ENCODE data around the gene HSPE1. TPM values are rescaled to one million over a fixed set of nuclear protein-coding genes. Genes with fewer than 3 reads are reported as not detected.

HSPE1 gene
- total RNA-seq, 1 experiment from 2014 or later = 135 TPM

DNA sequence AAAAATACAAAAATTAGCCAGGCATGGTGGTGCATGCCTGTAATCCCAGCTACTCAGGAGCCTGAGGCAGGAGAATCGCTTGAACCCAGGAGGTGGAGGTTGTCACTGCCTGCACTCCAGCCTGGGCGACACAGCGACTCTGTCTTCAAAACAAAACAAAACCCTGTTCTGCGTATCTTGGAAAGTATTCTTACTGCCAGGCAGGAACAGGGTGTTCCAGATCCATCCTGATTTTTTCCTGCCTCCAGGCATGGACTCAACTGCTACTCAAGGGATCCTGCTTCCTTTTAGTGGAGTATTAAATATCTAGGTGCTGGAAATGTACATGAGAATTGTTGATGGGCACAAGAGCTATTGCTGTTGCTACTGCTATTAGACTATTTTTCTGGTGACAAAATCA, 12.8 kb upstream of the HSPE1 start:
- DNase-seq = no peak
- Histone ChIP-seq H3K36me3 (peaks cover 76% of the 10 kb centered on the region), H3K9me3 (peaks cover 7% of the 10 kb centered on the region), H3K27me3 (no peaks in the 10 kb centered on the region), H3K4me3 (no peak overlapping the region)

DNA sequence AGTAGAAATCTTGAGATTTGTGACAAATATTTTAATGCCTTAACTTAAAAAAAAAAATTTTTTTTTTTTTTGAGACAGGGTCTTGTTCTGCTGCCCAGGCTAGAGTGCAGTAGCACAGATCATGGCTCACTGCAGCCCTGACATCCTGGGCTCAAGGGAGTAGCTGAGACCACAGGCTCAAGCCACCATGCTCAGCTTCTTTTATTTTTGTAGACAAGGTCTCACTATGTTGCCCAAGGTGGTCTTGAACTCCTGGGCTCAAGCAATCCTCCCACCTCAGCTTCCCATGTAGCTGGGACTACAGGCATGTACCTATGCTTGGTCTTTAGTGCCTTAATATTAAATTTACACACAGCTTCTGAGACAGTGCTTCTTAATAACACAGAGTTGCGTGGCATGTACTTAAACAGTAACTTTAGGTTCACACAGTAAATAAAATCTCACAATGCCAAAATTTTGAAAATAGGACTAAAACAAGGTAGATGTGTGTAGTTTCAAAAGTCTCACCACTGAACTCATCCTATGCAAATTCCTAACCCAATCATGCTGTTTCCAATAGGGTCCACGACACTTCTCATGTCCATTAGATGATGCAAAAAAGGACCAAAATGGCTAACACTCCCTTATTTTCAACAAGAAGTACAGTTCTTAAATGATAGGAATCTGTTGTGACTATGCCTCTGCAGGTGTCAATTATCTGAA, 4.6 kb upstream of the HSPE1 start:
- H3K4me3 ChIP-seq = peak overlapping the region; percentile 79
- DNase-seq = no peak
- H3K36me3 ChIP-seq = peaks cover 90% of the 10 kb centered on the region
- no peaks in the 10 kb centered on the region for H3K27me3 ChIP-seq
- no peaks in the 10 kb centered on the region for H3K9me3 ChIP-seq

DNA sequence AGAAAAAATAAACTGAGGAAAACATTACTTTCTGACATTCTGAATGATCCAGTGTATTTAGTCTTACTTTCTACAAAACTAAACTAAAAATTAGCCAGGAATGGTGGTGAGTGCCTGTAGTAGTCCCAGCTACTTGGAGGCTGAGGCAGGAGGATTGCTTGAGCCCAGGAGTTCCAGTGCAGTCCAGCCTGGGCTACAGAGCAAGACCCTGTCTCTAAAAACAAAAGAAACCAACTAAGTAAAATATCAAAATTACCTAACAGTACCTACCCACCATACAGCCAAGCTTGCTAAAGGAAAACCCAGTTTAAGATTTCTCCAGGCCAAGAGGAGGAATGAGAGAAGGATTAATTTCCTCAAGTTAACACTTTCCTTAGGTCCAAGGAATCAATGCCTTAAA, 3.5 kb upstream of the HSPE1 start:
- H3K9me3 ChIP-seq = no peaks in the 10 kb centered on the region
- DNase-seq = no peak
- peaks cover 90% of the 10 kb centered on the region for H3K36me3 ChIP-seq
- no peaks in the 10 kb centered on the region for H3K27me3 ChIP-seq
- H3K4me3 ChIP-seq = peak overlapping the region; percentile 79

DNA sequence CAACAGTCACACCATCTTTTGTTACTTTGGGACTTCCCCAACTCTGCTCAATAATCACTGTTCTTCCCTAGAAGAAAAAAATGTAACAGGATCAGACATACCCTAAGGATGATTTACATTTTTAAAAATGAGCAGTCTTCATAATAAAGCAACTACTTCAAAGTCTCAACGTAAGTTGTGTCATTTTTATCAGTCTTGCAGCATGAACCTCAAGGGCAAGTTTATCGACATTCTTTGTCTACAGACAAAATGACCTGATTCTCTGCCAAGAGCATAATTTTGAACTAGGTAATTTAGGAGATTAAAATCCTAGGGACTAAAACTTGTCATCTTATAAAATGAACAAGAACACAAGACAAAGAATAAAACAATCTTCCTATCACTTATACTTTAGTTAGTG, 2.9 kb upstream of the HSPE1 start:
- Histone ChIP-seq H3K36me3 (peaks cover 90% of the 10 kb centered on the region), H3K9me3 (no peaks in the 10 kb centered on the region), H3K27me3 (no peaks in the 10 kb centered on the region), H3K4me3 (peak overlapping the region; percentile 79)
- no peak for DNase-seq

DNA sequence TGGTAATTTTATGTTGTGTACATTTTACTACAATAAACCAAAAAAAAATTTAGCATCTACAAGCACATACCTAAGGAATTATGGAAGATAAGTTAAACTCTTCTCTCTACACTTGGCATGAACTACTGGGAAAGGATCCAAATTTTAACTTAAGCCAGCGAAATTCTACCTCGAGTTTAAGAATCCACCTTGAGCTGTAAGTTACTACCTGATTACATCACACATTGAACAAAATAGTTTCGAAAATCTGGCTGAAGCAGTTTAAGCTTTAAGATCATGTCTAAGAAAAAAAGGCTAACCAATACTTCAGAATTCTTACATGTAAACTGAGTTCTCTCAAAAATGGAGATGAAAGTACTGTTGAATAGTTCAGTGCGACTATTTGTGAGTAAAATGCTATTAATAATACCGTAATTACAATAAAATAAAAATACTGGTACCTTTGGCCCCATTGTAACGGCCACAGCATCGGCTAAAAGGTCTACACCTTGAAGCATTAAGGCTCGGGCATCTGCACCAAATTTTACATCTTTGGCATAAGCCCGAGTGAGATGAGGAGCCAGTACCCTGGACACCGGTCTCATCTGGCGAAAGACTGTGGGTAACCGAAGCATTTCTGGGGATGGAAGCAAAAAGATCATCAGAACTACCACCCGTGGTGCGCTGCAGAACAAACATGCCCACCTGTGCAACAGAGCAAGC, 1.8 kb upstream of the HSPE1 start:
- Histone ChIP-seq H3K27me3 (no peaks in the 10 kb centered on the region), H3K36me3 (peaks cover 90% of the 10 kb centered on the region), H3K9me3 (no peaks in the 10 kb centered on the region), H3K4me3 (peak overlapping the region; percentile 79)
- DNase-seq = no peak

DNA sequence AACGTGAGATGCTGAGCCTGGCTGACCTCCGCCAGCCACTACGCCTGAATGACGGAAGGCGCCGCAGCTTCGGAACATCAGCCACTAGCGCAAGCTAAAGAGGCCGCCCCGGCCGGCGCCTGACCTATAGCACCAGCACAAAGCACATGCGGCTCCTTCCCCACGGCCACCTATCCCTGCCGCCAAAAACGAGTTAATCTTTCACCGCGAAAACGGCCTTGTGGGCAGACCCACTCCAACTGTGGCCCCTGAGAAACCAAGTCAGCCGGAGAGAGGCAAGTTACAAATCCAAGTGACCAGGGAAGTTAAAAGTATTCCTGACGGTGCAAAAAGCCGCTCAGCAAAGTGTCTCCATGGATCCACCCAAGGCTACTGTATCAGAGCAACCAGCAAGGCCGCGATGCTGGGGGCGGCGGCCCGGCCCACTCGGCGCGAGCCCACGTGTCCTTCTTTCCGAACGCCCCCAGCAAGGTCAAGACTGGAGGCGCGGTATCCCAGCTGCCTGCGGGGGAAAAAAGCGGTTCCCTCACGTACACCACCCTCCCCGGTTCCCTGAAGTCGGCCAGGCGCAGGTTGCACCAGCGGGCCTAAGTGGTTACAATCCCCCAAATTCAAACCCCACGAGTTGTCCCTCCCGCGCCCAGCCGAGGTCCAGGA, 1.1 kb upstream of the HSPE1 start:
- H3K36me3 ChIP-seq = peaks cover 89% of the 10 kb centered on the region
- DNase-seq = peak; percentile 62
- no peaks in the 10 kb centered on the region for H3K9me3 ChIP-seq
- no peaks in the 10 kb centered on the region for H3K27me3 ChIP-seq
- H3K4me3 ChIP-seq = peak overlapping the region; percentile 79

DNA sequence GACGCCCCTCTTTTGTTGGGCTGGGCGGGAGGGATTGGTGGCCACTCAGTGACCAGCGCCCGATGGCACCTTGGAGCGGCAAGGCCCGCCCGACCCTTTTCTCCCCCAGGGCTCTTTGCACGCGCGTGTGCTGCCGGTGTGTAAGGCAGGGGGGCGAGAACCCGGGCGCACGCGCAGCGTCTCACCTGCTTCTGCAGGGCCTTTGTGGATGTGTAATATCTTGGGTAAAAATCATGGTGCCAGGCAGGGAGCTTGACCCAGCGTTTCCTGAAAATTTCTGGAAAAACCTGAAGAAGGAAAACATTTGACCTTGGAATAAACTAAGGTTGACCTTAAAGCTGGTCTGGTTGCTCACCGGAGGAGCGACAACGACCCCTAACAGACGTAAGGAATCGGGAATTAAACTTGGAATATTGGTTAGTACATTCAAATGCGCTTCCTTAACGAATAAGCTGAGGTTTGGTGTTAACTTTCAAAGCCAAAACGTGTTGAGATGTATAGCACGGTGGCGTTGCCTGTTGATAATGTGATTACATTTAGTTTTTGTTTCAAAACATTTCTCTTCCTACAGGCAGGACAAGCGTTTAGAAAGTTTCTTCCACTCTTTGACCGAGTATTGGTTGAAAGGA, 438 bp downstream of the HSPE1 start:
- Histone ChIP-seq H3K27me3 (no peaks in the 10 kb centered on the region), H3K36me3 (peaks cover 87% of the 10 kb centered on the region), H3K4me3 (peak overlapping the region; percentile 79), H3K9me3 (no peaks in the 10 kb centered on the region)
- DNase-seq = no peak

DNA sequence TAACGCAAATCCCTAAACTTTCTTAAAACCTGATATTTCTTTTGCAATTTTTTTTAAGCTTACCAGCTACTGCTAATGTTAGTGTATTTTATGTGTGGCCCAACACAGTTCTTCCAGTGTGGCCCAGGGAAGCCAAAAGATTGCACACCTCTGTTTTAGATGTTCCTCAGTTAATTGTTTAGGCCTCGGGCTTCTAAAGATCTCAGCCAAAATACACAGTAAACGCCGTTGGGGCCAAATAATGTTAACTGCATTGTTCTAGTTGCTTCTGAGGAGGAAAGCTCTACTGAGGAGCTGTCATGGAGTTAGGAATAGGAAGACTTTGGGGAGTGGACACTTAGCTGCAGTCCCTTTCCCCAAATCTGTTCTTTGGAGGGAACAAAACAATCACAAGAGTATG, 2.0 kb downstream of the HSPE1 start:
- H3K4me3 ChIP-seq = peak overlapping the region; percentile 79
- no peaks in the 10 kb centered on the region for H3K9me3 ChIP-seq

DNA sequence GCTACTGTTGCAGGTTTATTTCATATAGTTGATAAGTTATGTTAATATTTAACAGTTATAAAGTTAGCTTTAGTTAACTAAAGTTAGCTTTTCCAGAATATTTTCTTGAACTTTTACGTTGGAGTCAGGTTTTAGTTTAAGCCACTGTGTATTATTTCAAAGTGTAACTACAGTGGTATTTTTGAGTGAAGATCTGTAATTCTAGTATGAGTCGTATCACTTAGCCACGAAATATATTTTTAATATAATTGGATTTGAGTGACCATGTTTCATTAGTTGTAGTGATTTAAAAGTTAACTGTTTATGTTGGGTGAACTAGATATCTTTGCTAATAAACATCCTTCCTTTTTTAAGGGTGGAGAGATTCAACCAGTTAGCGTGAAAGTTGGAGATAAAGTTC, 2.5 kb downstream of the HSPE1 start:
- Histone ChIP-seq H3K27me3 (no peaks in the 10 kb centered on the region), H3K36me3 (peaks cover 78% of the 10 kb centered on the region), H3K4me3 (peak overlapping the region; percentile 79), H3K9me3 (no peaks in the 10 kb centered on the region)
- no peak for DNase-seq

More for the DNA sequence above, 2.0 kb downstream of the HSPE1 start:
- H3K36me3 ChIP-seq = peaks cover 82% of the 10 kb centered on the region
- no peaks in the 10 kb centered on the region for H3K27me3 ChIP-seq
- DNase-seq = no peak

DNA sequence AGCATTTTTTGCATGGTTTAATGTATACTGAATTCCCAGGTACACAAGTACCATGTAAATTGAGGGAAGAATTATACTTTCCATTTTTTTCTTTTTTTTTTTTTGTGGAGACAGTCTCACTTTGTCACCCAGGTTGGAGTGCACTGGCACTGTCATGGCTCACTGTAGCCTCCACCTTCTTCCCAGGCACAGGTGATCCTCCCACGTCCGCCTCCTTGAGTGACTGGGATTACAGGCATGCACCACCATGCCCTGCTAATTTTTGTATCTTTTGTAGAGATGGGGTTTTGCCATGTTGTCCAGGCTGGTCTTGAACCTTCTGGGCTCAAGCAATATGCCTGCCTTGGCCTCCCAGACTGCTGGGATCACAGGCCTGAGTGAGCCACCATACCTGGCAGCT, 3.8 kb downstream of the HSPE1 start:
- Histone ChIP-seq H3K27me3 (no peaks in the 10 kb centered on the region), H3K4me3 (no peak overlapping the region)
- DNase-seq = no peak

DNA sequence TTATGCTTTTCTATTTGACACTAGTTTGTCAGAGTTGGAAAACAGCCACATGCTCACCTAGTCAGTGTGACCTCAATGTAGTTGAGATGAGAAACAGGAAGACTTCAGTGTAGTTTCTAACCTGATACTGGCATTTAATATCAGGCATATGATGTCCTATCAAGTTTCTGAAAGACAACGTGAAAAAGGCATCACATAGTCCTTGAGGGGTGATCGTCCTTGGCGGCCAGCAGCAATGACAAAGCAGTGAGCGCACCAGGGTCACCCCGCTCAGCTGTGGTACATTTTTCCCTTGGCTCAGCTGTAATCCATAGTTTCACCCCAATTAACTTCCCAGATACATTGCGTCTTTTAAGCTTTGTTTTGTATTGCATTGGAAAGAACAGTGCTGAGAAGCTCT, 4.3 kb downstream of the HSPE1 start:
- H3K27me3 ChIP-seq = no peaks in the 10 kb centered on the region
- H3K4me3 ChIP-seq = no peak overlapping the region
- no peak for DNase-seq
- peaks cover 59% of the 10 kb centered on the region for H3K36me3 ChIP-seq
- no peaks in the 10 kb centered on the region for H3K9me3 ChIP-seq

More for the DNA sequence above, 3.8 kb downstream of the HSPE1 start:
- Histone ChIP-seq H3K9me3 (no peaks in the 10 kb centered on the region), H3K36me3 (peaks cover 65% of the 10 kb centered on the region)

DNA sequence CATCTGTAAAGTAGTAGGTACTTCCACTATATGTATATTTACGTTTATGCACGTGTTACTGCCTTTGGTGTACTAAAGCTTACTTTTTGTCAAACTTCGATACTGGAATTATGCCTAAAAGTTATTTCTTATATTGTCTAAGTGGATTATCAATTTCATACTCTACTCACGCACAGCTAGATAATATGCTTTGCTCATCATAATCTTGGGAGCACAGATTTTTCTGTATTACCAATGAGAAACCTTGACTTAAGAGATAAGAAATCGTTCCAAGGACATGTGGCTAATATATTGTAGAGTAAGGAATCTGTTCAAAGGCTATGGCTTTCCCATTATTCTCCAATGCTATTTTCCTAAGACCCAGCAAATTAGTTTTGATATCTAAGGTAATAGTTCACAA, 6.5 kb downstream of the HSPE1 start:
- Histone ChIP-seq H3K27me3 (no peaks in the 10 kb centered on the region), H3K9me3 (no peaks in the 10 kb centered on the region), H3K36me3 (peaks cover 50% of the 10 kb centered on the region), H3K4me3 (no peak overlapping the region)
- no peak for DNase-seq

DNA sequence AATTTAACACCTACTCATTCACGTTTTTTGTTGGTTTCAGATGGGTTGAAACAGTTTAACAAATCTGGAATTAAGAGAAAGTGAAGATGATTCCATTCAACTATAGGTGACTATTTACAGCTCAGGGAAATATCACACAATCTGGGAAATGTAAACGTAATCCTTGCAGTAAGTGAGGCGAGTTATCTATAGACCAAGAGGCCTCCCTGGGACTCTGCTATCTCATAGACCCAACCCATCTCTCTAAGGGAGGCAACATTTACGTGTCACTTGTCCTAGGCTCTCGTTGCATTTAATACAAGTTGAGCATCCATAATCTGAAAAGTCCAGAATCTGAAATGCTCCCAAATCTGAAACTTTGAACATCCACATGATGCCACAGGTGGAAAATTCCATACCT, 13.7 kb downstream of the HSPE1 start:
- H3K9me3 ChIP-seq = no peaks in the 10 kb centered on the region
- H3K27me3 ChIP-seq = no peaks in the 10 kb centered on the region
- H3K36me3 ChIP-seq = peaks cover 15% of the 10 kb centered on the region
- no peak overlapping the region for H3K4me3 ChIP-seq
- no peak for DNase-seq

DNA sequence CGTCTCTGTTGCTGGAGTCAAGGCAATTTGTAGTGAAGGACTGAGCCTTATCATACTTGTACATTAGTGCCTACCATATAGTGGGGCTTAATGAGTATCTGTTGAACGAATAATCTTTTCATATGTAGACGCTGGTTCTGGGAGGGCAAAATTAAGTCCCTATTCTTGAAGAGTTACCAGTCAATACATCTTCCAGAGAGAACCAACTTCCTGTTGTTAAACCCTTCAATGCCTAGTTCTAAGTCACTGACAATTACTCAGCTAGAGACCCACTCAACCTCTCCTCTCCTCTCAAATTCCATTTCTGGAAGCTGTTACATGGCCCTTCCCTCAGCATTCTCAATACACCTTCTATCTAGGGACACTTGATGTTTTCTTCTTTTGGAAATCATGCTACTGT, 14.6 kb downstream of the HSPE1 start:
- H3K9me3 ChIP-seq = no peaks in the 10 kb centered on the region
- H3K4me3 ChIP-seq = peak overlapping the region; percentile 98
- no peak for DNase-seq
- peaks cover 23% of the 10 kb centered on the region for H3K36me3 ChIP-seq
- no peaks in the 10 kb centered on the region for H3K27me3 ChIP-seq

DNA sequence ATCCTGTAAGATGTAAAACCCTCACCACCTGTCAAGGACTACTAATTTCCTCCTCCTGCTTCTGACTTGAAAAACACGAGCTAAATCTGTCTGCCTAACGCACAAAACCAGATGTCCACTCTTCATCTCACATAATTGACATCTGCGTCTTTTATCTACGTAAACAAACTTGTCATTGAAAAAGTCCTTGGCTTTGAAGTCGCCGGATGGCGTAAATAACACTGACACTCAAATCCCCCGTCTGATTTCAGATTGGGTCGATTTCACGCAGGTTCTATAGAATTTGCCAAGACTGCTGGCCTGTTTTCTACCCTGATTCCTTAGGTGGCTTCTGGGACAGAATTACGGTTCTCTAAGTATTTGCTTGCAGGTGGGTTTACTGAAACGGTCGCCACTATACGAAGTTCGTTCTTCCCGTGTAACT, 15.1 kb downstream of the HSPE1 start:
- peaks cover 24% of the 10 kb centered on the region for H3K36me3 ChIP-seq
- H3K4me3 ChIP-seq = peak overlapping the region; percentile 98
- no peaks in the 10 kb centered on the region for H3K9me3 ChIP-seq
- H3K27me3 ChIP-seq = no peaks in the 10 kb centered on the region
- no peak for DNase-seq

DNA sequence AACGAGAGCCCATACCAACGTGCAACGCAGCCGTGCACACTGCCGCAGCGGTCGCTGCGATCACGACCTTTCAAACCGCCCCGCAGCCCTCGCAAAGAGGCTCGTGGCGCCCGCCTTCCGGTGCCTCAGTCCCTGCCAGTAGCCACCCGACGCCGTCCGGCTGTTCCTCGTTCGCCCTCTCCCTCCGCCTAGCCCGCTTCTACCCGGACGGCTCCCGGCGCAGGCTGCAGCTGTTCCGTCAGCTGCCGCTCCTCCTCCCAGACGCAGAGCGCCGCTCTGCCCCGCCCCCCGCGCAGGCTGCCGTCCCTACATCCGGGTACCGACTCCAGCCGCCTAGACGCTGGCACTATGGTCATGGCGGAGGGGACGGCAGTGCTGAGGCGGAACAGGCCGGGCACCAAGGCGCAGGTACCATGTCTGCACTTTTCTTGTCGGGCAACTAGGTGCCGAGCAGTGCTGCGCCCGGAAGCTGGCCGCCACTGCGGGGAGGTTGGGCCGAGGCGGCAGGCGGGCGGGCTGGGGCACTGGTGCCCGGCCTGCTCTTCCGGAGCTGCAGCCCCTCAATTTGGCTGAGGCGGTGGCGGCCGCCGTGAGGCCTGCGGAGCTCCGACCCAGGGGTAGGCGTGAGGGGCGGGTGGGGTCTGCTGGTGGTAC, 15.7 kb downstream of the HSPE1 start, which contains the start of gene MOB4:
Gene MOB4 (plus strand): TSS at position 328 of the 654 bp plus-strand sequence. CDS start 21 bp downstream, at position 349.
- Histone ChIP-seq H3K4me3 (peak within 1 kb of the TSS; percentile 98), H3K9me3 (no peaks in the 10 kb centered on the region), H3K36me3 (peaks cover 28% of the 10 kb centered on the region), H3K27me3 (no peaks in the 10 kb centered on the region)
- peak; percentile 93 for DNase-seq

DNA sequence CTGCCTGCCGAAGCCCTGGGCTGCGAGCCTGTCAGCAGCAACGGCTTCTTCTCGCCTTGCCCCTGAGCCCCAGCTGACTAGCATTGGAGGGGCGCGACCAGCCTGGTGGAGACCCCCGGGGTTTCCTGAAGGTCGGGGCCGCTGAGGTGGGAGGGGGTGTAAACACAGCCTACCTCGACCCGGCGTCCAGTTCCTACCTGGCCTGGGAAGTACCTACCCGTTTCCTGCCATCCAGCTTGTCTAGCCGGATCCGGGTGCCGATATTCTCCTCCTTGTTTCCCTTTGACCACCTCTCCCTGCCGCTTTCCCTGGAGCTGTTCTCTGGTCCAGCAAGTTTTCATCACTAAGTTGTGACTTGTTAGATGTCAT, 16.2 kb downstream of the HSPE1 start:
- peak; percentile 25 for DNase-seq
- Histone ChIP-seq H3K4me3 (peak overlapping the region; percentile 98), H3K9me3 (no peaks in the 10 kb centered on the region), H3K36me3 (peaks cover 29% of the 10 kb centered on the region), H3K27me3 (no peaks in the 10 kb centered on the region)
